Measurements from ENCODE around the gene SLC35F3.

SLC35F3 gene

DNA sequence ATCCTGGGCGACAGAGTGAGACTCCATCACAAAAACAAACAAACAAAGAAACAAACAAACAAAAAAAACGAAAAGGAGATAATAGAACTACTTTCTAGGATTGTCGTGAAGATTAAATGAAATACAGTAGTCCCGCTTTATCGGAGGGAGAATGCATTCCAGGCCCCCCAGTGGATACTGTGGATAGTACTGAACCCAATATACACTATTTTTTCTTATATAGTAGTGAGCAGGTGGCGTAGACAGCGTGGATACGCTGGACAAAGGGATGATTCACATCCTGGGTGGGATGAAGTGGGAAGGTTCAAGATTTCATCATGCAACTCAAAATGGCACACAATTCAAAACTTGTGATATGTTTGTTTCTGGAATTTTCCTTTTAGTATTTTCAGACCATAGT lies 8.0 kb downstream of the SLC35F3 start:
- no peak for DNase-seq (ENCODE audit: low read depth)

- DNase-seq (ENCODE audit: low read depth) = no peak
Observed at GRCh38 chr1:233912909-233913308, 8.4 kb downstream of the SLC35F3 start.

GRCh38 chr1:233916706-233917105 lies 12.2 kb downstream of the SLC35F3 start:
- DNase-seq (ENCODE audit: low read depth) = no peak

DNA sequence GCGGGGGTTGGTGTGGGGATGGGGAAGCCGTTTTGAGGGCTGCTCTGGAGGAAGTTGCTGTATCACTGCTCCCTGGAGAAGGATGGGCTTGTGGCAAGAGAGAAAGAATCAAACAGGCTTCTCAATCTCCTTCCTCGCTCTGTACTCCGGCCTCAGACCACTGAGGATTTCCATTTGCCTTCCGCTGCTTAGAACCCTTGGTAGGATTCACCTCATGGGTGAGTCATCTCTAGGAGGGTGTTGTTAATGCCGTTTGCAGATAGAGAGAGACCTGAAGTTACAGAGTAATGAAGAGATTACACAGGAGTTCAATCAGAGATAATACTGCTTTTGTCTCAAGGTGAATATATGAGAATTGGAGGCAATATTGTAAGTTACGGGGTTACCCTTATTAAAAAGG lies 15.3 kb downstream of the SLC35F3 start:
- no peak for DNase-seq (ENCODE audit: low read depth)

GRCh38 chr1:233928123-233928522 lies 23.6 kb downstream of the SLC35F3 start:
- DNase-seq (ENCODE audit: low read depth) = no peak

GRCh38 chr1:233933339-233933738 lies 28.9 kb downstream of the SLC35F3 start:
- DNase-seq (ENCODE audit: low read depth) = no peak

- no peak for DNase-seq (ENCODE audit: low read depth)
Observed at GRCh38 chr1:233935297-233935868, 30.9 kb downstream of the SLC35F3 start.

DNA sequence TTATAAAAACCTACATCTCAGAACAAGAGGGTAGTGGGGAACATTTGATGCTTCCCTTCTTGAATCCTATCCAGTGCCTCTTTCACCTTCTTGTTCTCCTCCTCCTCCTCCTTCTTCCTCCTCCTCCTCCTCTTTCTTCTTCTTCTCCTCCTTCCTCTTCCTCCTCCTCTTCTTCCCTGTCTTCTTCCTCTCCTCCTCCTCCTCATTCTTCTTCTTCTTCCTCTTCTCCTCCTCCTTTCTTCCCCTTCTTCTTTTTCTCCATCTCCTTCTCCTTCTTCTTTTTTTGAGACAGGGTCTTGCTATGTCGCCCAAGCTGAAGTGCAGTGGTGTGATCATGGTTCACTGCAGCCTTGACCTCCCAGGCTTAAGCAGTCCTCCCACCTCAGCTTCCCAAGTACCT lies 31.9 kb downstream of the SLC35F3 start:
- no peak for DNase-seq (ENCODE audit: low read depth)

GRCh38 chr1:233936842-233937241 lies 32.4 kb downstream of the SLC35F3 start:
- DNase-seq (ENCODE audit: low read depth) = no peak

DNA sequence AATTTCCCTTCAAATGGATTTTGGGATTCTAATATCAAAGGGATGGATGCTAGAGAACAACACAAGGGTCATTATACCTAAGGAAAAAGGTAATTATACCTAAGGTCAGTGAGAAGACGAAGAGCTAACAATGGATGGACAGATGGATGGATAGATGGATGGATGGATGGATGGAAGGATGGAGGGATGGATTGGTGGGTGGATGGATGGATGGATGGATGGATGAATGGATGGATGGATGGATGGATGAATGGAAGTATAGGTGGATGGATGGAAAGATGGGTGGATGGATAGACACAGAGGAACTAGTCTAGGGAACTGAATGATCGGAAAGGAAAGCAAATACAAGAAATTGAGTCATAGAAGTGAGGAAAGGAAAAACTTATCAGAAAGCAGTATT lies 34.0 kb downstream of the SLC35F3 start:
- DNase-seq (ENCODE audit: low read depth) = no peak

GRCh38 chr1:233939451-233939850 lies 35.0 kb downstream of the SLC35F3 start:
- DNase-seq (ENCODE audit: low read depth) = no peak

DNA sequence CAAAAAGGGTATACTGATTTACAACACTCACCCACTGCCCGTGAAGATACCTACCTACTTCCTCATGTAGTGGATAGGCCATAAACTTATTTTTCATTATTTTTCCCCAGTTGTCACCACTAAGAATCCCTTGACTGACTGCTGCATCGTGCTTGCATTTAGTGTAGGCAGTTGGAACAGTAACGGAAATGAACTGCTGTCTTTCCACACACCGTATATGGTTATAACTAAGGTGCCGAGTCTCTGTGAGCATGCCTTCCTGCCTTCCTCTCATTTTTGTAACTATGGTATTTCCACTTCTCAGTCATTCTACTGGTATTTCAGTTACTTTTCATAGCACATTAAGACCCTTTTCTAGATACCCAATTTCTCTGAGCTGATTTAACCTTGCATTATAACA lies 36.4 kb downstream of the SLC35F3 start:
- no peak for DNase-seq (ENCODE audit: low read depth)

GRCh38 chr1:233944601-233945000 lies 40.1 kb downstream of the SLC35F3 start:
- DNase-seq (ENCODE audit: low read depth) = no peak

DNA sequence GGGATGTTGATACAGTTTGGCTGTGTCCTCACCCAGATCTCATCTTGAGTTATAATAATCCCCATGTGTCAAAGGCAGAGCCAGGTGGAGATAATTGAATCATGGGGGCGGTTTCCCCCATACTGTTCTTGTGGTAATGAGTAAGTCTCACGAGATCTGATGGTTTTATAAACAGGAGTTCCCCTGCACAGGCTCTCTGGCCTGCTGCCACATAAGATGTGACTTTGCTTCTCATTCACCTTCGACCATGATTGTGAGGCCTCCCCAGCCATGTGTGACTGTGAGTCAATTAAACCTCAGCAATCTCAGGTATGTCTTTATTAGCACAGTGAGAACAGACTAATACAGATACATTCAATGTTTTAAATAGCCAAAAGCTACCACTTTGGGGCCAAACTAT lies 41.1 kb downstream of the SLC35F3 start:
- no peak for DNase-seq (ENCODE audit: low read depth)

- no peak for DNase-seq (ENCODE audit: low read depth)
Observed at GRCh38 chr1:233945979-233946378, 41.5 kb downstream of the SLC35F3 start.

DNA sequence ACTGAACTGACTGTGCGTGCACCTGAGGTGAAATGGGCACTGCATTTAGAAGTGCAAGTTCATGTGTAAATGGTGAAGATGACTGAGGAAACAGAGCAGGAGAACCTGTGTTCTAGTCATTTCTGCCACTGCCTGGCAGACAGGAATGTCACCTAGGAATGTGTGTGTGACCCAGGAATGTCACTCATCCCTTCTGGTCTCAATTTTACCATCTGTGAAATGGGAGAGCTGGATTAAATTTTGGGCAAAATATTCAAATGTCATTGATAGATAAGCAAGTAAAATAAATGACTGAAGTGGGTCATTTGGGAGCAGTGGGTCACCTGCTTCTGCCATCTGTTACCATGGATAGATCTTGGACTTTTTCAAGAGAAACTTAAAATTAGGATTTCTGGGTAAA lies 42.2 kb downstream of the SLC35F3 start:
- DNase-seq (ENCODE audit: low read depth) = no peak

- no peak for DNase-seq (ENCODE audit: low read depth)
Observed at GRCh38 chr1:233951804-233952203, 47.3 kb downstream of the SLC35F3 start.

DNA sequence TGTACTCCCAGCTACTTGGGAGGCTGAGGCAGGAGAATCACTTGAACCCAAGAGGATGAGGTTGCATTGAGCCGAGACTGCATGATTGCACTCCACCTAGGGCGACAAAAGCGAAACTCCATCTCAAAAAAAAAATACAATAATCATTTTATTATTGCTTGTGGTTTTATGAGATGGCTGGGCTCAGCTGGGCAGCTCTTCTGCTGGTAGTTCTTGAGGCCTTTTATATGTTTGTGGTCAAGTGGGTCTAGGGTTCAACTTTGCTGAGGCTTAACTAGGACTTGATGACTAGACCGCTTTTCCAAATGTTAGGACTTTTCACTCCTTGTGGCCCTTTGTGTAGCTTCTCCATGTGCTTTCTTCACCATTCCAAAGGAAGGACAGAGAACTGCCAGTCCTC lies 53.2 kb downstream of the SLC35F3 start:
- DNase-seq (ENCODE audit: low read depth) = no peak

- DNase-seq (ENCODE audit: low read depth) = no peak
Observed at GRCh38 chr1:233959102-233959501, 54.6 kb downstream of the SLC35F3 start.

GRCh38 chr1:233959971-233960370 lies 55.5 kb downstream of the SLC35F3 start:
- no peak for DNase-seq (ENCODE audit: low read depth)

GRCh38 chr1:233960386-233960785 lies 55.9 kb downstream of the SLC35F3 start:
- DNase-seq (ENCODE audit: low read depth) = no peak

GRCh38 chr1:233962878-233963277 lies 58.4 kb downstream of the SLC35F3 start:
- no peak for DNase-seq (ENCODE audit: low read depth)

DNA sequence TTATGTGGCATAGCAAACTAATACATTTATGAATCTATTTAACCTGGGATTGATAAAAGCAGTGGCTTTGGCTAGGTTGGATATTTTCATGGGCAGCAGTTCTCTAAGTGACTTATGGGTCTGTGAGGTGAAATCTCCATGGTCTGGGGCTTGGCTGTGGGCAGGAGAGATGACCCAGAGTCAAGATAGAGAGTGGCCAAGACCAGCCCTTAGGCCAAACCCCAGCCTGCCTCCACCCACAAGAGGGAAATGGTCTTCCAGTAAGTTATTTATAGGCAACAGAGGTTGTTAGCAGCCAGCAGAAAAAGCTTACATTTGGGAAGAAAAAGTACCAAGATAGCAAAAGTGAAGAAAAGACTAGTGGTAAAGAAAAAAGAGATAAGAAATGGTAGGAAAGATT lies 61.4 kb downstream of the SLC35F3 start:
- DNase-seq (ENCODE audit: low read depth) = no peak

DNA sequence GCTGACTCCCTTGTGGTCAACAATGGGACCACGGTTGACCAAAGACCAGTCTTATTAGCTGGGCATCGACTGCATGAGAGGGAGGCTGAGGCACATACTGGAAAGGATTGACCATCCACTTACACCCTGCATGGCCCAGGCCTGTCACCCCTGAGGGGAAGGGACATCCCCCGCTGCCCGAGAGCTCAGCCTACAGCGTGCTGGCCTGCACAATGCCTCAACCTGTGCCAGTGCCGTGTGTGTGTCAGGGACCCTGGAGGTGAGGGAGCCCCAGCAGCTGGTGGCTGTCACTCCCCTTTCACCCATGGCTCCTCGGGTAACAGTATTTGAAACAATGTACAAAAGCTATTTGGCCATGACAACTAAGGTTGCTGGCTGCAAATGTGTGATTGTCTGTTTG lies 67.3 kb downstream of the SLC35F3 start:
- DNase-seq (ENCODE audit: low read depth) = no peak

DNA sequence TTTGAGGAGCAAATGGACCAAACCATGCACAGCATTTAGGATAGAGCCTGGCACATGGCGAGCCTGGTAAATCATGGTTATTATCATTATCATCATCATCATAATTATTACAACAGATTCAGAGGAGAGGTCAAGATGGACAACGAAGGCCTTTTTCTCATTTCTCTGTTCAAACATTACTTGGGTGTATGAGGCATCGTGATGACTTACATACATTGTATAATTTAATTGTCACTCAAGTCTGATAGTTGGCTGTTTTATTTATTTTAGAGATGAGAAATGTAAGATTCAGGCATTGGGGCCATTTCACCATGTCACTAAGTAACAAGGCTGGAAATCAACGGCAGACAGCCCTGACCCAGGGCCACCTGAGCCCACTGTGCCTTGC lies 68.1 kb downstream of the SLC35F3 start:
- no peak for DNase-seq (ENCODE audit: low read depth)

Data from activated gamma-delta T cell treated with anti-CD3 and anti-CD28 coated beads, Interleukin-2, amount 50 U/mL, for 16 hours (primary cell).